H9 (cell line): ENCODE measurements around the gene VPS41. TPM values are rescaled to one million over a fixed set of nuclear protein-coding genes. Genes with fewer than 3 reads are reported as not detected.

ENCODE experiments used
- DNase-seq: peaks from one replicate; pipeline ENCODE4 v3.0.0-alpha.2; 2017
- H2AFZ ChIP-seq: one replicate; pipeline ENCODE4 v1.6.1; 2013; ENCODE audit warnings: mild to moderate bottlenecking, low read length, control low read depth, moderate library complexity
- H2AK5ac ChIP-seq: 2 replicates; pipeline ENCODE4 v1.6.1; 2013; ENCODE audit warnings: low read length, control low read depth, mixed read lengths; ENCODE audit not compliant: insufficient read length
- H2BK120ac ChIP-seq: one replicate; pipeline ENCODE4 v1.6.1; 2013; ENCODE audit warnings: low read depth, mild to moderate bottlenecking, low read length, control low read depth, inconsistent platforms; ENCODE audit not compliant: poor library complexity, severe bottlenecking
- H2BK12ac ChIP-seq: 2 replicates; pipeline ENCODE4 v1.6.1; 2013; ENCODE audit warnings: low read length, control low read depth, mixed read lengths, low read depth; ENCODE audit not compliant: insufficient read length
- H2BK15ac ChIP-seq: 2 replicates; pipeline ENCODE4 v1.6.1; 2013; ENCODE audit warnings: low read depth, low read length, control low read depth
- H2BK20ac ChIP-seq: one replicate; pipeline ENCODE4 v1.6.1; 2013; ENCODE audit warnings: low read depth, mild to moderate bottlenecking, low read length, control low read depth, inconsistent platforms; ENCODE audit not compliant: poor library complexity, severe bottlenecking
- H2BK5ac ChIP-seq: 2 replicates; pipeline ENCODE4 v1.6.1; 2013; ENCODE audit warnings: low read length, control low read depth, mixed read lengths; ENCODE audit not compliant: insufficient read length
- H3K14ac ChIP-seq: 2 replicates; pipeline ENCODE4 v1.6.1; 2013; ENCODE audit warnings: low read length, control low read depth; ENCODE audit not compliant: insufficient read depth
- H3K18ac ChIP-seq: 2 replicates; pipeline ENCODE4 v1.6.1; 2013; ENCODE audit warnings: low read depth, mild to moderate bottlenecking, mixed read lengths, low read length, control low read depth; ENCODE audit not compliant: insufficient read length
- H3K23ac ChIP-seq: 2 replicates; pipeline ENCODE4 v1.6.1; 2013; ENCODE audit warnings: low read length, control low read depth, mixed read lengths, low read depth; ENCODE audit not compliant: insufficient read length
- H3K23me2 ChIP-seq: 2 replicates; pipeline ENCODE4 v1.6.1; 2013; ENCODE audit warnings: low read depth, mild to moderate bottlenecking, mixed read lengths, low read length, control low read depth; ENCODE audit not compliant: insufficient read length, poor library complexity, severe bottlenecking
- H3K27ac ChIP-seq: 2 replicates; pipeline ENCODE4 v1.5.1; 2013; ENCODE audit warnings: low read length, control low read depth, mixed read lengths, low read depth; ENCODE audit not compliant: insufficient read length
- H3K27me3 ChIP-seq: 2 replicates; pipeline ENCODE4 v1.6.1; 2013; ENCODE audit warnings: low read length, control low read depth, inconsistent platforms; ENCODE audit not compliant: insufficient read depth
- H3K4ac ChIP-seq: 2 replicates; pipeline ENCODE4 v1.6.1; 2013; ENCODE audit warnings: low read depth, mild to moderate bottlenecking, control low read depth, inconsistent platforms, low read length, moderate library complexity
- H3K4me1 ChIP-seq: 2 replicates; pipeline ENCODE4 v1.6.1; 2013; ENCODE audit warnings: low read length, control low read depth, inconsistent platforms; ENCODE audit not compliant: insufficient read depth
- H3K4me2 ChIP-seq: 2 replicates; pipeline ENCODE4 v1.6.1; 2013; ENCODE audit warnings: low read length, control low read depth, mixed read lengths; ENCODE audit not compliant: insufficient read length, insufficient read depth
- H3K56ac ChIP-seq: 2 replicates; pipeline ENCODE4 v1.6.1; 2013; ENCODE audit warnings: low read depth, mild to moderate bottlenecking, mixed read lengths, low read length, control low read depth; ENCODE audit not compliant: insufficient read length
- H3K79me1 ChIP-seq: 2 replicates; pipeline ENCODE4 v1.6.1; 2013; ENCODE audit warnings: low read depth, mild to moderate bottlenecking, moderate library complexity, low read length, control low read depth, inconsistent platforms; ENCODE audit not compliant: insufficient read depth, poor library complexity, severe bottlenecking
- H3K79me2 ChIP-seq: 2 replicates; pipeline ENCODE4 v1.6.1; 2013; ENCODE audit warnings: low read length, control low read depth, inconsistent platforms; ENCODE audit not compliant: insufficient read depth
- H3K9ac ChIP-seq: 2 replicates; pipeline ENCODE4 v1.6.1; 2013; ENCODE audit warnings: low read length, control low read depth, mixed read lengths; ENCODE audit not compliant: insufficient read length; ENCODE audit errors: extremely low read depth
- H3K9me3 ChIP-seq: one replicate; pipeline ENCODE4 v1.6.1; 2013; ENCODE audit warnings: low read depth, low read length, inconsistent platforms; ENCODE audit not compliant: control insufficient read depth
- H3T11ph ChIP-seq: one replicate; pipeline ENCODE4 v1.6.1; 2013; ENCODE audit warnings: mild to moderate bottlenecking, low read length, control low read depth, inconsistent platforms
- H4K20me1 ChIP-seq: one replicate; pipeline ENCODE4 v1.6.1; 2013; ENCODE audit not compliant: control insufficient read depth, insufficient read length, insufficient read depth
- H4K5ac ChIP-seq: 2 replicates; pipeline ENCODE4 v1.6.1; 2013; ENCODE audit warnings: low read depth, mild to moderate bottlenecking, mixed read lengths, low read length, control low read depth; ENCODE audit not compliant: insufficient read length
- H4K8ac ChIP-seq: replicated peaks from 2 replicates; pipeline ENCODE4 v1.6.1; 2013; ENCODE audit warnings: low read length, control low read depth, mixed read lengths, low read depth; ENCODE audit not compliant: insufficient read length
- H4K91ac ChIP-seq: 2 replicates; pipeline ENCODE4 v1.6.1; 2013; ENCODE audit warnings: low read depth, mild to moderate bottlenecking, moderate library complexity, mixed read lengths, low read length, control low read depth; ENCODE audit not compliant: insufficient read length
- H3K27ac Mint-ChIP-seq, 3 experiments: 2 replicates in 2 of 3; 3 replicates in 1 of 3; pipeline ENCODE4 v1.8.0; 2020 to 2021; ENCODE audit warnings: mixed read lengths in 3 of 3, mild to moderate bottlenecking in 1 of 3, moderate library complexity in 1 of 3
- H3K27me3 Mint-ChIP-seq: 2 replicates; pipeline ENCODE4 v1.8.0; 2021; ENCODE audit warnings: low read depth, mild to moderate bottlenecking, moderate library complexity, mixed read lengths
- H3K36me3 Mint-ChIP-seq, 3 experiments: 2 replicates in 2 of 3; 3 replicates in 1 of 3; pipeline ENCODE4 v1.8.0; 2020 to 2021; ENCODE audit warnings: low read depth in 3 of 3, mixed read lengths in 3 of 3; ENCODE audit not compliant: insufficient read depth in 1 of 3
- H3K4me1 Mint-ChIP-seq, 2 experiments: 2 replicates each; pipeline ENCODE4 v1.8.0; 2020; ENCODE audit warnings: mixed read lengths in 2 of 2
- H3K4me3 Mint-ChIP-seq, 2 experiments: 2 replicates in 1 of 2; 3 replicates in 1 of 2; pipeline ENCODE4 v1.8.0; 2020 to 2021; ENCODE audit warnings: mild to moderate bottlenecking in 2 of 2, mixed read lengths in 2 of 2, moderate library complexity in 1 of 2
- H3K9me3 Mint-ChIP-seq, 2 experiments: 2 replicates in 1 of 2; 3 replicates in 1 of 2; pipeline ENCODE4 v1.8.0; 2020; ENCODE audit warnings: mild to moderate bottlenecking in 2 of 2, mixed read lengths in 2 of 2, moderate library complexity in 1 of 2
- CTCF ChIP-seq: fragments of 200-600 bp; sonication (generic); conservative IDR thresholded peaks from 3 replicates; pipeline ENCODE4 v1.8.0; 2021; ENCODE audit warnings: antibody characterized with exemption, mild to moderate bottlenecking
- WGBS: extraction: QIAGEN DNeasy Blood & Tissue Kit; methylation state at CpG from one replicate; pipeline ENCODE4 v1.1.7; 2013; ENCODE audit warnings: missing lambda C conversion rate, low lambda C conversion rate, mixed read lengths; ENCODE audit not compliant: insufficient read length; ENCODE audit errors: extremely low coverage; 5-methylcytosine and 5-hydroxymethylcytosine counted together
- total RNA-seq: library from RNA; stranded (reverse); gene quantifications from 2 replicates; pipeline ENCODE4 v1.2.1, GENCODE V29; 2021

Gene VPS41
- total RNA-seq, 1 experiment from 2014 or later, result 49.3 TPM

GRCh38 chr7:38870147-38870546, 38.8 kb downstream of the VPS41 start:
- Histone ChIP-seq H3K4me1 (no peaks in the 10 kb centered on the region), H4K91ac (no peak overlapping the region), H3K9me3 (no peaks in the 10 kb centered on the region), H3K18ac (no peak overlapping the region), H3K4ac (no peak overlapping the region), H3K27ac (no peak overlapping the region), H3K79me1 (no peaks in the 10 kb centered on the region), H3T11ph (no peak overlapping the region), H2BK120ac (no peak overlapping the region), H4K20me1 (no peaks in the 10 kb centered on the region), H3K23ac (no peak overlapping the region), H3K27me3 (no peaks in the 10 kb centered on the region), H2BK20ac (no peak overlapping the region), H3K23me2 (no peaks in the 10 kb centered on the region), H2AK5ac (no peak overlapping the region), H2BK12ac (no peak overlapping the region), H2BK15ac (no peak overlapping the region), H3K9ac (no peak overlapping the region), H3K4me2 (no peak overlapping the region), H2BK5ac (no peak overlapping the region), H3K14ac (no peak overlapping the region; the same call in 1 of the 2 replicates), H3K56ac (no peak overlapping the region), H4K5ac (no peak overlapping the region), H2AFZ (no peak overlapping the region), H3K79me2 (no peaks in the 10 kb centered on the region; the same call in 1 of the 2 replicates), H4K8ac (no peak overlapping the region)
- Mint-ChIP-seq H3K4me3 (no peak overlapping the region), H3K27me3 (no peaks in the 10 kb centered on the region), H3K4me1 (peaks cover 0 to 4% of the 10 kb centered on the region in 2 experiments; a peak in 2 of 4 replicates), H3K36me3 (peaks cover 0 to 6% (median 4%) of the 10 kb centered on the region in 3 experiments; a peak in 2 of 7 replicates), H3K27ac (peak overlapping the region in 1 of 3 experiments; percentile 71; a peak in 2 of 7 replicates), H3K9me3 (no peaks in the 10 kb centered on the region)
- WGBS, result no CpG with 5 or more reads among the region's 3 CpGs
- TF ChIP-seq CTCF, result no peak
- no peak for DNase-seq
